Limb (tissue), 2 donors: ENCODE results near the gene PTPRN2.
A peak's percentile ranks its signal among the peaks of the same experiment; 100 is the strongest.
"Not testable (repeated sequence)": the region's sequence is repeated elsewhere in the genome, so short reads cannot be mapped to it uniquely, and the experiment has no call there.

ENCODE experiments used
- DNase-seq, 2 donors: peaks; one replicate each; pipeline ENCODE4 v3.0.0-alpha.2; 2016; ENCODE audit errors: extremely low spot score in 2 of 2

Gene PTPRN2

GRCh38 chr7:157910446-157910845, 677.2 kb downstream of the PTPRN2 start:
- DNase-seq, result no peak

- DNase-seq, result not testable (repeated sequence)
These were observed 677.6 kb downstream of the PTPRN2 start for GRCh38 chr7:157910045-157910444.

GRCh38 chr7:157909370-157909769, 678.3 kb downstream of the PTPRN2 start:
- DNase-seq, result no peak

GRCh38 chr7:157908006-157908782, 679.4 kb downstream of the PTPRN2 start:
- no peak for DNase-seq

GRCh38 chr7:157907091-157907490, 680.5 kb downstream of the PTPRN2 start:
- no peak for DNase-seq

- DNase-seq, result no peak
These were observed 681.0 kb downstream of the PTPRN2 start for GRCh38 chr7:157906583-157906982.

- DNase-seq, result no peak
These were observed 681.8 kb downstream of the PTPRN2 start for GRCh38 chr7:157905651-157906461.

- no peak for DNase-seq
These were observed 682.6 kb downstream of the PTPRN2 start for GRCh38 chr7:157904866-157905570.

GRCh38 chr7:157904211-157904865, 683.3 kb downstream of the PTPRN2 start:
- no peak for DNase-seq

- DNase-seq, result peak in 1 of 2 donors; percentile 13
These were observed 683.9 kb downstream of the PTPRN2 start for GRCh38 chr7:157903710-157904109.

GRCh38 chr7:157903296-157903695, 684.3 kb downstream of the PTPRN2 start:
- no peak for DNase-seq

- not testable (repeated sequence) for DNase-seq
These were observed 685.6 kb downstream of the PTPRN2 start for GRCh38 chr7:157901816-157902610.

- no peak for DNase-seq
These were observed 686.5 kb downstream of the PTPRN2 start for GRCh38 chr7:157901166-157901565.

- no peak for DNase-seq
These were observed 687.1 kb downstream of the PTPRN2 start for GRCh38 chr7:157900556-157900955.

- DNase-seq, result no peak
These were observed 687.6 kb downstream of the PTPRN2 start for GRCh38 chr7:157900011-157900410.

- DNase-seq, result no peak
These were observed 688.7 kb downstream of the PTPRN2 start for GRCh38 chr7:157898802-157899505.

GRCh38 chr7:157898261-157898660, 689.4 kb downstream of the PTPRN2 start:
- no peak for DNase-seq

- DNase-seq, result peak in 1 of 2 donors; percentile 52
These were observed 689.9 kb downstream of the PTPRN2 start for GRCh38 chr7:157897681-157898080.

- no peak for DNase-seq
These were observed 690.7 kb downstream of the PTPRN2 start for GRCh38 chr7:157896774-157897555.
